GM19455 (cell line): ENCODE results near the gene C17orf50.

ENCODE experiments used
- ATAC-seq: cut with Tn5 transposase; IDR thresholded peaks from one replicate; pipeline ENCODE4 v1.9.1; 2021; ENCODE audit not compliant: unreplicated experiment

Gene C17orf50

GRCh38 chr17:35733366-35733765, 27.3 kb upstream of the C17orf50 start:
- no peak for ATAC-seq

DNA sequence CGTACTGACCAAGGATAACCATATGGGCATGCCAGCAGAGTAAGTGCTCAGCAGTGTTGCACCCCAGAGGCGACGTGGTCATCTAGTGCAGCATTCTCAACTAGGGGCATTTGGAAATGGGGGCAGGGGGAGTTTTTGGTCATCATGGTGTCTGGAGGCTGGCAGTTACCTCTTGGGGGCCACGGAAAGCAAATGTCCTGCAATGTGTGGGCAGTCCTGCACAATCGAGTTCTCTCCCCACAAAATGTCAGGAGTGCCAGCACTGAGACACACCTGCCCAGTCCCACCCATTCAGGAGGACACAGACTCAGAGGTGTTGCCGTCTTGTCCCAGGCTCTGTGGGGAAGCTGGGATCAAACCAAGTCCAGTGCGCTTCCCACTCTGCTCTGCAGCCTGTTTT, 26.3 kb upstream of the C17orf50 start:
- no peak for ATAC-seq

DNA sequence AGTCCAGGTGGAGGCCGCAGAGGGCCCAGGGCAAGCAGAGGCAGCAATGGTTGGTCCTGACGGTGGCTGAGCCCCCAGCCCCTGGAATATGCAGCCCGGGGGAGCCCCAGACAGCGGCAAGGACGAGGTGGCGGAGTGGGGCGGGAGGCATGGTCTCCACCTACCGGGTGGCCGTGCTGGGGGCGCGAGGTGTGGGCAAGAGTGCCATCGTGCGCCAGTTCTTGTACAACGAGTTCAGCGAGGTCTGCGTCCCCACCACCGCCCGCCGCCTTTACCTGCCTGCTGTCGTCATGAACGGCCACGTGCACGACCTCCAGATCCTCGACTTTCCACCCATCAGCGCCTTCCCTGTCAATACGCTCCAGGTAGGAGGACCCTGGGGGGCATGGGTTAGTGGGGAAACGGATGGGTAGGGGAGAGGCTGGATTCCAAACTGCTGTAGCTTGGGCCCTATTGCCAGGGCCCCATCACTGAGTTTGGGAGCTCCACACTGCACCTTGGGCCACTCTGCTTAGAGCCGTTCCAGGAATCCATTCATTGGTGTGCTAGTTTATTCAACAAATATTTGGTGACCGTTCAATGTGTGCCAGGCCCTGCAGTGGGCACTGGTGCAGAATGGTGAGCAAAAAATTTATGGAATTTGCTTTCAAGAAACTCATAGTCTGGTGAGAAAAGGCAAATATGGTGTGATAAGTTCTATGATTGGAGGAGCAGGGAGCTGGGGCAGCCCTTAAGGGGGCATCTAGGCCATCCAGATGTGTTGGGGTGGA, 25.5 kb upstream of the C17orf50 start:
- ATAC-seq: no peak

GRCh38 chr17:35736236-35736635, 24.5 kb upstream of the C17orf50 start:
- ATAC-seq: no peak

DNA sequence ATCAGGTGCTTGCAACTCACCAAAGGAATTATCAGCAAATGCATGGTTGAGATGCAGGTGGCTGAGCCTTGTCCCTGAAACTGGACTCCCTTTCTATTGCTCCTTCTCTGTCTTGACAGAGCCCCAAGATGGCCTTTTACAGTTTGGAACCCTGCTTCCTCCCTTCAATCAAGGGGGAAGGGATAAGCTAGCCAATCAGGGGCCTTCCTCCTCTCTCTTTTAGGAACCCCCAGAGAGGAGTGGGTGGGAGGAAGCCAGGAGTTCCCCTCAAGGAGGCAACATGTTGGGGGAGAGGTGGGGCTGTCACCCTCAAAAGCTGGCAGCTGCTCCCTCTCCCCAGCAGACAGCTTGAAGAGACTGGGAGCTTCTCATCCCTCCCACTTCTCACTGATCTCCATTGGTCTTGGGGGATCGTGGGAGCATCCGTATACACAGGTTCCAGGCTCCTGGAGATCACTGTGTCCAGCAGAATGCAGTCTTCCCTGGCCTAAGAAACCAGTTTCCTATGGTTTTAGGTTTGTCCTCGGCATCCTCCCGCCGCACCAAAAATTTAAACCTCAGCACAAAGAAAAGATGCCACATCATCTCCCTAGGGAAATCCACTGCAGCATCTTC, 22.1 kb upstream of the C17orf50 start:
- ATAC-seq: no peak

DNA sequence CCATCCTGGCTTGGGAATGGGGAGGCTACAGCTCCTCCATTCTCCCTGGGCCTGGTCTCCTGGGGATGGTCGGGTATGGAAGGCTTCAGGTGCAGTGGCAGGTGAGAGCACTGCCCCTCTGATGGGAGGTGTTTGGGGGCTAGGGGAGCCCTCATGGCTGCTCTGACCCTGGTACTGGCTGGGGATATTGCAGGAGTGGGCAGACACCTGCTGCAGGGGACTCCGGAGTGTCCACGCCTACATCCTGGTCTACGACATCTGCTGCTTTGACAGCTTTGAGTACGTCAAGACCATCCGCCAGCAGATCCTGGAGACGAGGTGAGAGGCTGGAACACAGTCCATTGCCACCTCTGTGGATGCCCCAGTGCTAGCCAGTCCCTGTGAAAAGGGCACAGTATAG, 20.5 kb upstream of the C17orf50 start:
- no peak for ATAC-seq

DNA sequence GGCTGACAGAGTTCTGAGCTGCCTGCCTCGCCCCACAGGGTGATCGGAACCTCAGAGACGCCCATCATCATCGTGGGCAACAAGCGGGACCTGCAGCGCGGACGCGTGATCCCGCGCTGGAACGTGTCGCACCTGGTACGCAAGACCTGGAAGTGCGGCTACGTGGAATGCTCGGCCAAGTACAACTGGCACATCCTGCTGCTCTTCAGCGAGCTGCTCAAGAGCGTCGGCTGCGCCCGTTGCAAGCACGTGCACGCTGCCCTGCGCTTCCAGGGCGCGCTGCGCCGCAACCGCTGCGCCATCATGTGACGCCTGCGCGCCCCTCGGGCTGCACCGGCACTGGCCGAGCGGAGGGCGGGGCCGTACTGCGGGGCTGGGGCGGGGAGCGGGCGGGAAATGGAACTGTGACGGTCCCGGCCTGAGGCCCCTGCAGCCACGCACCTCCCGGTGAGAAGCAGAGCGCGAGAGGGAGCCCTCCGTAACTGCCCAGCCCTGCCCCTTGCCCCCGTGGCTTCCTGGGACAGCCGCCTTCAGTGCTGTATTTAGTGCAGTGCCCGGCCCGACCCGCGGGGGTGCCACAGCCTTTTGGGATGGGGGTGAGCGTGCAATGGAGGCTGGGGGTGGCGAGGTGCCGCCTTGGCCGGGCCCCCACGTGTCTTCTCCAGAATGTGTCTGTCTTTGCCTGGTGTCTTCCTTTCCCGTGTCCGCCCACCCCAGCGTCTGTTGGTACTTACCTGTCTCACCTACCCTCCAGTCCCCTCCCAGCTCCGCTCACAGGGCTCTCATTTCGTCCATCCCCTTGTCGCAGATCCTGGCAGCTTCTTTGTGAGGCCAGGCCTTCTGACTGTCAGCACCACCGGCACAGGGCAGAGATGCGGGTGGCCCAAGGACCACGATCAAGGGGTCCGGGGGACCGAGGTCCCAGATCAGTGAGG, 19.4 kb upstream of the C17orf50 start:
- ATAC-seq: no peak

GRCh38 chr17:35742496-35742895, 18.2 kb upstream of the C17orf50 start:
- ATAC-seq: no peak

DNA sequence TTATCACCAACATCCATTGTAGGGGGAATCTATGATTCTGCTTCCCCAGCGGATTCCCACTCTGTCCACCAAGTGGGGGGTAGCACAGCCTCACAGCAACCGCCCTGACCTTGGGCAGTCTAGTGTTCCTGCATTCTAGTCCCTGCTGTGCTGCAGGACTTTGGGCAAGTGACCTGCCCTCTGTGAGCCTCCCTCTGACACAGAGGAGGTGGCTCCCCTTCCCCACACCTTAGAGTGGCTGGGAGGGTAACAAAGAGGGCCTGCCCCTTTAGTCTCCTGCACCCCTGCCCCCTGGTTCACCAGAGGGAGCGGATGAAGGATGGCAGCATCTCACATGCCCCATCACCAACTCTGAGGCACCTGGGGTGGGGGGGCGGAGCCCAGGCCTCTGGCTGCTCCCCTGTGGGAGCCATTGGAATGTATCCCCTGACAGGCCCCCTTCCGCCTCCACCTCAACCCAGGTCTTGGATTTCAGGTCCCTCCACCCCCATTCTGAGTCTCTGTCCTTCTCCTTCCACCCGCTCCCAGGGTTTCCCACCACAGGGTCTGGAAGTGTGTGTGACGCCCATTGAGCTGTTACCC, 17.7 kb upstream of the C17orf50 start:
- no peak for ATAC-seq

DNA sequence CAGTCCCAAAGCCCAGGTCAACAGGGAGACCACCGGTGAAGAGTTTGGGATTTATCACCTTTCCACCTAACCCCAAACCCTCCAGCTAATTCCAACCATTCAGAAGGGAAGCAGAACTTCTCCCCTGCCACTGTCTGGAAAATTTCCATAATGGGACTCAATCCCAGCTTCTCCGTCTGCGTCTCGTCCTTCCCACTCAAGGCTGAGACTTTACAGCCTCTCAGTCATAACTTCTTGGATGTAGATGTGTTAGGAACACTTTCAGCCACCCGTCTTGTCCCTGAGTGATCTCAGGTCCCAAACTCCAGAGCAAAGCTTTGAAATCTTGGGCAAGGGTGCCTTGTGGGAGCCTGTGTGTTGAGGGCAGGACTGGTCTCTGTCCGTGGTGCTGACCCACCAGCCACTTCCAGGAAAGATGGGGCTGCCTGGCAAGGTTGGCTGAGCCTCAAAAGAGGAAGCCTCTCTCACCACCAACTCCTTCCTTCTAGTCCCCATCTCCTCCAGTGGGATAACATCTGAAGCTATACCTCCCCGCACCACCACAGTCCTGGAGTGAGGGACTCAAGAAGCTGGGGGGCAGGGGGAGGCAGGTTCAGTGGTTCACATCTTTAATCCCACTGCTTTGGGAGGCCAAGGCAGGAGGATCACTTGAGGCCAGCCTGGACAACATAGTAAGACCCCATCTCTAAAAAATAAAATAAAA, 16.9 kb upstream of the C17orf50 start:
- ATAC-seq: no peak

GRCh38 chr17:35744830-35745229, 15.9 kb upstream of the C17orf50 start:
- no peak for ATAC-seq

- no peak for ATAC-seq
These were observed 15.4 kb upstream of the C17orf50 start for GRCh38 chr17:35745246-35745645.

- no peak for ATAC-seq
These were observed 14.9 kb upstream of the C17orf50 start for GRCh38 chr17:35745749-35746320.

DNA sequence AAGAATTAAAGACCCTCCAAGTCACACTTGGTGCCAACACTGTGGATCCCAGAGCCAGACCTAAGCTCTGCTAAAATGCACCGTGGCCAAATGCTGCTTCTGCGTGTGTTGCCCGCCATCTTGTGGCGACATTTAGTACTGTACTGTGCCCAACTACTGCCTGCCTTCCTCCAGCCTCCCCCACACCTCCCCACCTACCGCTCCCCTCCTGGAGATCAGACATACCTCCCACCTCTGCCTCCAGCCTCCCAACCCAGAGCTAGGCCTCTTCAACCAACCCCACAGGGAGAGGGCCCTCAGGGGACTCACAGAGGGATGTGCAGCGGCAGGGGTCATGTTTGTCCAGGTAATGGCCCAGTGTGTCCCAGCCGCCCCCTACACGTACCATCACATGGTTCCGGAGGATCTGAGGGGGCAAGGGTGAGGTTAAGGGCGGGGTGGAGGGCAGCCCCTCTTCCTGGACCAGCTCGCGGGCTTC, 13.1 kb upstream of the C17orf50 start:
- no peak for ATAC-seq

DNA sequence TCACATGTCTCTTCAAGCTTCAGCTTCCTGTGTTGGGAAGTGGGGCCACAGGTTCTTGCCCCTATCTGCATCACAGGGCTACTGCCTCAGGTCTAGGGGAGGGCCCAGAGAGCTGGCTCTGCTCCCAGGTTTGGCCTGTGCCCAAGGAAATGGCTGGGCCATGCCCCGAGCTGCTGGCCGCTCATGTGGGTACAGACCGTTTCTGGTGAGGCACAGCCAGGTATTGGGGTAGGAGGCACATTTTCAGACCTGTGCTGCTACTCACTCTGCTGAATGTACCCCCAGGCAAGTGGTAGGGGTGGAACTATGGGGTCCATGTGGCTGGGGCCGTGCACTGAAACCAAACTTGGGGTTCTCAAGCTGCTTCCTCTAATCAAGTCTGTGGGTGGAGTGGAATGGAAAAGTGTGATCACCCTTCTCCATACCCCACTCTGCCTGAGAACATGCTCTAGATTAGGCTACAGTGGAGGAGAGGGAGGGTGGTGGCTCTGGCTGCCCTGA, 12.3 kb upstream of the C17orf50 start:
- no peak for ATAC-seq

DNA sequence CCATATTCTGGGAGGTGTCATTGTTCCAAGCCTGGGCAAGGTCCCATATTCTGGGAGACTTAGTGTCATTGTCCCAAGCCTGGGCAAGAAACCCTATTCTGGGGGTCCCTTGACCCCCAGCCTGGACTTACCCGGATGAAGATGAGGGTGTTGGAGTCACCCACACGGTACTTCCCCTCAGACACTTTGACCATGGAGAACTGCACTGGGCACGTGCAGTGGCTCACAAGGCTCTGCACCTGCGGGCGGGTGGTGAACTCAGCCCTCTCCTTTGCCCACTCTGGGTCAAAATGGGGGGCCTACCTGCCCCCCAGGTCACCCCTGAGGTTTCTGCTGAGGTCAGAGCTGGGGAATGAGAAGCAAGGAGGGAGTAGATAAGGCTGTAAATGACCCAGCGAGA, 11.7 kb upstream of the C17orf50 start:
- no peak for ATAC-seq

GRCh38 chr17:35749560-35750412, 10.9 kb upstream of the C17orf50 start:
- ATAC-seq: no peak

GRCh38 chr17:35750526-35751395, 9.9 kb upstream of the C17orf50 start:
- ATAC-seq: no peak
